ENCODE results near the gene CCDC85C.

- TF ChIP-seq CTCF (conservative IDR thresholded peaks at IDR 0.05; ENCODE audit: low read depth, low read length) (no peak), EZH2 (IDR thresholded peaks at IDR 0.05; ENCODE audit: low read length, unreplicated experiment) (no peak)
Measured at GRCh38 chr14:99637624-99638023, 33.6 kb upstream of the CCDC85C start.

Measured in PC-3 (cell line).